Astrocyte (in vitro differentiated cells and primary cell): ENCODE measurements around the gene ALDH1L1. TPM values are rescaled to one million over a fixed set of nuclear protein-coding genes. Genes with fewer than 3 reads are reported as not detected.

ENCODE experiments used
- DNase-seq: peaks from one replicate; pipeline ENCODE4 v3.0.0-alpha.2; 2010; ENCODE audit warnings: low read depth
- FAIRE-seq: peaks from 2 replicates; lab custom pipeline; 2011; peaks lifted over from hg19 to GRCh38; lab: Jason Lieb, UNC
- H2AFZ ChIP-seq: 2 replicates; pipeline ENCODE4 v1.6.0; 2012; ENCODE audit warnings: low read depth, low read length, inconsistent platforms
- H3K27ac ChIP-seq: 2 replicates; pipeline ENCODE4 v1.5.1; 2011; ENCODE audit warnings: low read depth, low read length, inconsistent platforms
- H3K27me3 ChIP-seq: 2 replicates; pipeline ENCODE4 v1.6.0; 2011; ENCODE audit warnings: low read length, inconsistent platforms; ENCODE audit not compliant: insufficient read depth
- H3K36me3 ChIP-seq: 2 replicates; pipeline ENCODE4 v1.5.1; 2011; ENCODE audit warnings: low read length, inconsistent platforms; ENCODE audit not compliant: insufficient read depth
- H3K4me1 ChIP-seq: 2 replicates; pipeline ENCODE4 v1.5.1; 2011; ENCODE audit warnings: low read length, inconsistent platforms; ENCODE audit not compliant: insufficient read depth
- H3K4me2 ChIP-seq: 2 replicates; pipeline ENCODE4 v1.6.0; 2012; ENCODE audit warnings: low read length, inconsistent platforms
- H3K4me3 ChIP-seq: 2 replicates; pipeline ENCODE4 v1.5.1; 2011; ENCODE audit warnings: low read depth, mild to moderate bottlenecking, low read length, inconsistent platforms; ENCODE audit not compliant: insufficient read depth
- H3K79me2 ChIP-seq: 2 replicates; pipeline ENCODE4 v1.6.0; 2012; ENCODE audit warnings: mild to moderate bottlenecking, low read length, inconsistent platforms; ENCODE audit not compliant: insufficient read depth
- H3K9ac ChIP-seq: 2 replicates; pipeline ENCODE4 v1.6.0; 2012; ENCODE audit warnings: mild to moderate bottlenecking, low read length, inconsistent platforms
- H3K9me3 ChIP-seq: 2 replicates; pipeline ENCODE4 v1.5.1; 2012; ENCODE audit warnings: low read depth, mild to moderate bottlenecking, low read length, inconsistent platforms; ENCODE audit not compliant: insufficient read depth
- H4K20me1 ChIP-seq: 2 replicates; pipeline ENCODE4 v1.6.0; 2012; ENCODE audit warnings: low read length, inconsistent platforms; ENCODE audit not compliant: insufficient read depth
- H3K27ac Mint-ChIP-seq: one replicate; pipeline ENCODE4 v1.8.0; 2021; ENCODE audit warnings: mild to moderate bottlenecking, mixed read lengths; ENCODE audit not compliant: unreplicated experiment
- H3K27me3 Mint-ChIP-seq: one replicate; pipeline ENCODE4 v1.8.0; 2021; ENCODE audit warnings: low read depth, mixed read lengths; ENCODE audit not compliant: unreplicated experiment
- H3K36me3 Mint-ChIP-seq: one replicate; pipeline ENCODE4 v1.8.0; 2021; ENCODE audit warnings: low read depth, mixed read lengths; ENCODE audit not compliant: unreplicated experiment
- H3K4me1 Mint-ChIP-seq: one replicate; pipeline ENCODE4 v1.8.0; 2021; ENCODE audit warnings: low read depth, mixed read lengths; ENCODE audit not compliant: unreplicated experiment
- H3K4me3 Mint-ChIP-seq: one replicate; pipeline ENCODE4 v1.8.0; 2021; ENCODE audit warnings: mild to moderate bottlenecking, moderate library complexity, mixed read lengths; ENCODE audit not compliant: unreplicated experiment
- H3K9me3 Mint-ChIP-seq: one replicate; pipeline ENCODE4 v1.8.0; 2021; ENCODE audit warnings: mild to moderate bottlenecking, mixed read lengths; ENCODE audit not compliant: unreplicated experiment
- EZH2 ChIP-seq: IDR thresholded peaks from 2 replicates; pipeline ENCODE4 v1.6.1; 2012; ENCODE audit warnings: mild to moderate bottlenecking, low read length, inconsistent platforms; ENCODE audit not compliant: insufficient read depth
- total RNA-seq: library from RNA; stranded (reverse); gene quantifications from 2 replicates; pipeline ENCODE4 v1.2.1, GENCODE V29; 2021
- TF ChIP-seq, protein P1 (sequence below): IDR thresholded peaks from 2 replicates; pipeline ENCODE4 v1.5.1; 2011; ENCODE audit warnings: low read depth, mild to moderate bottlenecking, inconsistent platforms, low read length, moderate library complexity; ENCODE audit not compliant: insufficient read depth

ALDH1L1 gene
- total RNA-seq, 1 donor from 2014 or later: not detected

DNA sequence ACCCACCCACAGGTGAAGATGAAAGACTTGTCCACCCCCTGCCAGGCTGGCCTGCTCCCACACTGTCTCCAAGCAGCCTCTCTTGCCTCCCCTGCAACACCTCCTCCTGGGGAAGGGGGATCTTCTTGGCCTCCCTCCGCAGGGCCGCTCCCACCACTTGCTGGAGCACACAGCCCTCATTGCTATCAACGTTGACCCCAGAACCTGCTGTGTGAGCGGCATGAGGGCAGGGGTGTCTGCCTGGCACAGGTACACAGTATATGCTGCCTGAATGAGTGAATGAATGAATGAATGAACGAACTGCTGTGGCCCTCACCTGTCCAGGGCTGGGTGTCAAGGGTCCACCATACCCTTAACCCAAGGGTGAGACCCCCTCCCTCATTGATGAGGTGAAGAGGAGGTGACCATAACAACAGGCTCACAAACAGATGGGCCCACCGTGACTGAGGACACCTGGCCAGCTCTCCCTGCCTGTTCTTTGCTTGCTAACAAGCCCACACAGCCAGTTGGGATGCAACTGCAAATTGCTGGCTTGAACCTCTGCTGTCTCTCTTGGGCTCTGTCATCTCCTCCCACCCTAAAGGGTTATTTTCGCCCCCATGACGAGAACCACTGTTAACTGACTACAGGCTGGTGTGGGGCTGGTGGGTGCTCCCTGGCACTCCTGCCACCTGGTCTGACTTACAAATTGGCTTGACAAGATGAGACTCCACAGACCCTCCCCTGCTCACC is 118.9 kb downstream of the ALDH1L1 start:
- FAIRE-seq: no peak
- DNase-seq: no peak
- Histone ChIP-seq H3K4me1 (peaks cover 8% of the 10 kb centered on the region), H3K4me2 (no peak overlapping the region), H3K36me3 (no peaks in the 10 kb centered on the region), H3K4me3 (no peak overlapping the region), H3K9me3 (no peaks in the 10 kb centered on the region), H3K79me2 (no peaks in the 10 kb centered on the region), H2AFZ (no peak overlapping the region), H3K27me3 (no peaks in the 10 kb centered on the region), H4K20me1 (peaks cover 15% of the 10 kb centered on the region), H3K9ac (no peak overlapping the region), H3K27ac (no peak overlapping the region)
- no peak overlapping the region for H3K27ac Mint-ChIP-seq
- no peak overlapping the region for H3K4me3 Mint-ChIP-seq
- TF ChIP-seq, protein P1, sequence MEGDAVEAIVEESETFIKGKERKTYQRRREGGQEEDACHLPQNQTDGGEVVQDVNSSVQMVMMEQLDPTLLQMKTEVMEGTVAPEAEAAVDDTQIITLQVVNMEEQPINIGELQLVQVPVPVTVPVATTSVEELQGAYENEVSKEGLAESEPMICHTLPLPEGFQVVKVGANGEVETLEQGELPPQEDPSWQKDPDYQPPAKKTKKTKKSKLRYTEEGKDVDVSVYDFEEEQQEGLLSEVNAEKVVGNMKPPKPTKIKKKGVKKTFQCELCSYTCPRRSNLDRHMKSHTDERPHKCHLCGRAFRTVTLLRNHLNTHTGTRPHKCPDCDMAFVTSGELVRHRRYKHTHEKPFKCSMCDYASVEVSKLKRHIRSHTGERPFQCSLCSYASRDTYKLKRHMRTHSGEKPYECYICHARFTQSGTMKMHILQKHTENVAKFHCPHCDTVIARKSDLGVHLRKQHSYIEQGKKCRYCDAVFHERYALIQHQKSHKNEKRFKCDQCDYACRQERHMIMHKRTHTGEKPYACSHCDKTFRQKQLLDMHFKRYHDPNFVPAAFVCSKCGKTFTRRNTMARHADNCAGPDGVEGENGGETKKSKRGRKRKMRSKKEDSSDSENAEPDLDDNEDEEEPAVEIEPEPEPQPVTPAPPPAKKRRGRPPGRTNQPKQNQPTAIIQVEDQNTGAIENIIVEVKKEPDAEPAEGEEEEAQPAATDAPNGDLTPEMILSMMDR: no peak
- no peak for TF ChIP-seq EZH2
- peaks cover 7% of the 10 kb centered on the region for H3K36me3 Mint-ChIP-seq
- H3K27me3 Mint-ChIP-seq: no peaks in the 10 kb centered on the region
- H3K4me1 Mint-ChIP-seq: peaks cover 5% of the 10 kb centered on the region
- H3K9me3 Mint-ChIP-seq: no peaks in the 10 kb centered on the region

DNA sequence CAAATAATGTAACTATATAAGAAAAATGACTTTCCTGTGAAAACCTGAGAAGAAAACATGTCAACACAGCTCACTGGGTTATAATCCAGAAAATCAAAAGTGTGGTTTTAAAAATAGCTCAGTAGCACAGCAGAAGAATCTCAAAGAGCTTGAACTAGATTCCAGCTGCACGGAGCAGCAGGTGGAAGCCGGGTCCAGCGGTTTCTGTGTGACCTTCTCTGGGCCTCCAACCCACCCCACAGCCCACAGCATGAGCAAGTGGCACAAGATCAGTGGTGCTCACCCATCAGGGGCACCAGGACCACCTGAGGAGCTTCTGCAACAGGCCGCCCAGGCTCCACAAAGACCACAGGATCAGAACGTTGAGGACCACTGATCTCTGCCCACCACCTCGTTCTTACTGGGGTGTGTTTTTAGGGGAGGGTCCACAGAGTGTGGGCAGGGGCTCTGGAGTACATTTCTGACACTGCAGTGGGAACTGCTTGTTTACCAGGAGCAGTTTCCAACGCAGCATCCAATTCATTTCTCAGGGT is 119.7 kb downstream of the ALDH1L1 start:
- no peaks in the 10 kb centered on the region for H3K27me3 Mint-ChIP-seq
- no peak overlapping the region for H3K27ac ChIP-seq
- peaks cover 5% of the 10 kb centered on the region for H3K4me1 Mint-ChIP-seq
- no peak overlapping the region for H3K9ac ChIP-seq
- no peaks in the 10 kb centered on the region for H3K79me2 ChIP-seq
- H3K9me3 ChIP-seq: no peaks in the 10 kb centered on the region
- H3K27ac Mint-ChIP-seq: no peak overlapping the region
- TF ChIP-seq, protein P1: no peak
- TF ChIP-seq EZH2: no peak
- H3K9me3 Mint-ChIP-seq: no peaks in the 10 kb centered on the region
- DNase-seq (no peak), FAIRE-seq (no peak)
- H3K4me2 ChIP-seq: no peak overlapping the region
- peaks cover 10% of the 10 kb centered on the region for H3K4me1 ChIP-seq
- H3K27me3 ChIP-seq: no peaks in the 10 kb centered on the region
- H4K20me1 ChIP-seq: peaks cover 20% of the 10 kb centered on the region
- no peak overlapping the region for H3K4me3 Mint-ChIP-seq
- no peak overlapping the region for H2AFZ ChIP-seq
- H3K4me3 ChIP-seq: no peak overlapping the region
- H3K36me3 Mint-ChIP-seq: peaks cover 7% of the 10 kb centered on the region
- H3K36me3 ChIP-seq: no peaks in the 10 kb centered on the region

DNA sequence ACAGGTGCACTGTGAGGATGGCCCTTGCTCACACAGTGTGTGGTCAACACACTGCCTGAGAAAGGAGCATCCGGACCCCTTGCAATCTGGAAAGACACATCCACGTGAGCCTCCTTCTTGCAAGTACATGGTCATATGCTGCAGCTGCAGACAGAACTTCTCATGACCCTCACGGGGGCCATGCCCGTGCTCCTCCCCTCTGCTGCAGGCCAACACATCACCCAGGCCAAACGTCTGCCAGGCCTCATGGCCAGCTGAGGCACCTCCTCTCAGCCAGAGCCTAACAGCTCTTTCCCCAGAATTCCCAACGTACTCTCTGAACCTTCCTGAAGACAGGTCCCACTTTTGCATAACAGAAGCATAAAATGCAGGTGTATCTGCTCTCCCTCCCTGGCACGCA is 121.7 kb downstream of the ALDH1L1 start:
- Mint-ChIP-seq H3K27ac (no peak overlapping the region), H3K4me3 (no peak overlapping the region)

More for the DNA sequence above, 121.7 kb downstream of the ALDH1L1 start:
- H3K9me3 Mint-ChIP-seq: no peaks in the 10 kb centered on the region
- H3K9ac ChIP-seq: no peak overlapping the region
- no peaks in the 10 kb centered on the region for H3K36me3 ChIP-seq
- no peak overlapping the region for H2AFZ ChIP-seq
- H3K79me2 ChIP-seq: no peaks in the 10 kb centered on the region
- H3K4me1 Mint-ChIP-seq: peaks cover 4% of the 10 kb centered on the region
- H3K27me3 ChIP-seq: no peaks in the 10 kb centered on the region
- H3K27ac ChIP-seq: no peak overlapping the region
- peaks cover 7% of the 10 kb centered on the region for H3K36me3 Mint-ChIP-seq
- no peaks in the 10 kb centered on the region for H3K27me3 Mint-ChIP-seq
- peaks cover 24% of the 10 kb centered on the region for H4K20me1 ChIP-seq
- H3K4me2 ChIP-seq: no peak overlapping the region
- no peak overlapping the region for H3K4me3 ChIP-seq
- peaks cover 10% of the 10 kb centered on the region for H3K4me1 ChIP-seq
- DNase-seq: no peak
- TF ChIP-seq EZH2: no peak
- no peak for FAIRE-seq
- no peaks in the 10 kb centered on the region for H3K9me3 ChIP-seq
